Measurements from ENCODE around the gene CSHL1.

DNA sequence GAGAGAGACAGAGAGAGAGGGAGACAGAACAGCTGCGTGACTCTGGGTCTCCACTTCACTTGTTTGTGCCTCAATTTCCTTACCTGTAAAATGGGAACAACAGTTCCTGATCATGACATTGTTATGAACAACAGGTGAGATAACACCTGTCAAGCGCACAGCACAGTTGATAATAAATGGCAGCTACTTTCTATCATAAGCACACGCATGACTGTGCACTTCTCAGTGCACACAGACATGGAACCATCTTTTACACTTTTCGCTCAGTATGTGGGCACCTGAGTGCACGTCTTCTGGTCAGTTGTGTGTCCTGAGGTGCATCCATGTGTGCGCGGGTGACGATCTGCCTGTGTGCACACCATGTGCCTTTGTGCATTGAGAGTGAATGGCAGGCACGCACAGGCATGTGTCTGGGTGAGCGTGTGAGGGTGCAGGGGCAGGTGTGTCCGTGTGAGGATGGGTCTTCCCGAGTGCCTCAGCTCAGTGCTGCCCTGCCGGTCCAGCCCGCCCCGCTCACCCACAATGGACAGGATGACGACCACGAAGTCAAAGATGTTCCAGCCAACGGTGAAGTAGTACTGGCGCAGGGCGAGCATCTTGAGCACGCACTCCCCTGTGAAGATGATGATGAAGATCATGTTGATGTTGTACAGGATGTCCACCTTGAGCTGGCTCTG, 31.4 kb upstream of the CSHL1 start:
- TF ChIP-seq, protein P1, sequence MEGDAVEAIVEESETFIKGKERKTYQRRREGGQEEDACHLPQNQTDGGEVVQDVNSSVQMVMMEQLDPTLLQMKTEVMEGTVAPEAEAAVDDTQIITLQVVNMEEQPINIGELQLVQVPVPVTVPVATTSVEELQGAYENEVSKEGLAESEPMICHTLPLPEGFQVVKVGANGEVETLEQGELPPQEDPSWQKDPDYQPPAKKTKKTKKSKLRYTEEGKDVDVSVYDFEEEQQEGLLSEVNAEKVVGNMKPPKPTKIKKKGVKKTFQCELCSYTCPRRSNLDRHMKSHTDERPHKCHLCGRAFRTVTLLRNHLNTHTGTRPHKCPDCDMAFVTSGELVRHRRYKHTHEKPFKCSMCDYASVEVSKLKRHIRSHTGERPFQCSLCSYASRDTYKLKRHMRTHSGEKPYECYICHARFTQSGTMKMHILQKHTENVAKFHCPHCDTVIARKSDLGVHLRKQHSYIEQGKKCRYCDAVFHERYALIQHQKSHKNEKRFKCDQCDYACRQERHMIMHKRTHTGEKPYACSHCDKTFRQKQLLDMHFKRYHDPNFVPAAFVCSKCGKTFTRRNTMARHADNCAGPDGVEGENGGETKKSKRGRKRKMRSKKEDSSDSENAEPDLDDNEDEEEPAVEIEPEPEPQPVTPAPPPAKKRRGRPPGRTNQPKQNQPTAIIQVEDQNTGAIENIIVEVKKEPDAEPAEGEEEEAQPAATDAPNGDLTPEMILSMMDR (IDR thresholded peaks at IDR 0.05): no peak
- TF ChIP-seq POLR2A (IDR thresholded peaks at IDR 0.05): no peak
